GM21528 (cell line): ENCODE measurements around the gene CFAP141.
"Not testable (repeated sequence)": the region's sequence is repeated elsewhere in the genome, so short reads cannot be mapped to it uniquely, and the experiment has no call there.

Experiments
- ATAC-seq: cut with Tn5 transposase; IDR thresholded peaks from one replicate; pipeline ENCODE4 v1.9.1; 2021; ENCODE audit warnings: mild to moderate bottlenecking, moderate library complexity; ENCODE audit not compliant: unreplicated experiment, low FRiP score

Gene CFAP141

GRCh38 chr1:154208677-154209388 is 2.7 kb upstream of the CFAP141 start:
- no peak for ATAC-seq

GRCh38 chr1:154207262-154207661 is 1.1 kb upstream of the CFAP141 start:
- no peak for ATAC-seq

GRCh38 chr1:154205778-154206177 is 355 bp downstream of the CFAP141 start:
- not testable (repeated sequence) for ATAC-seq

GRCh38 chr1:154199563-154199879 is 6.6 kb downstream of the CFAP141 start:
- ATAC-seq: no peak

- ATAC-seq: no peak
Measured at GRCh38 chr1:154198756-154199562, 7.2 kb downstream of the CFAP141 start.

GRCh38 chr1:154193821-154194220 is 12.3 kb downstream of the CFAP141 start:
- ATAC-seq: no peak

GRCh38 chr1:154192476-154192875 is 13.7 kb downstream of the CFAP141 start:
- ATAC-seq: no peak

- no peak for ATAC-seq
Measured at GRCh38 chr1:154191990-154192461, 14.1 kb downstream of the CFAP141 start, which contains the start of gene TPM3. TPM3 (minus strand) TSS chr1:154192100; CDS start chr1:154192018, 82 bp downstream.

- ATAC-seq: no peak
Measured at GRCh38 chr1:154190550-154190949, 15.6 kb downstream of the CFAP141 start.

GRCh38 chr1:154186852-154187501 is 19.2 kb downstream of the CFAP141 start:
- no peak for ATAC-seq

- ATAC-seq: no peak
Measured at GRCh38 chr1:154186177-154186576, 20.0 kb downstream of the CFAP141 start.

- peak; percentile 71 for ATAC-seq
Measured at GRCh38 chr1:154183046-154183915, 22.9 kb downstream of the CFAP141 start.

GRCh38 chr1:154182344-154183045 is 23.6 kb downstream of the CFAP141 start:
- ATAC-seq: peak; percentile 36

GRCh38 chr1:154181944-154182343 is 24.2 kb downstream of the CFAP141 start:
- peak; percentile 52 for ATAC-seq

GRCh38 chr1:154179946-154180687 is 26.0 kb downstream of the CFAP141 start:
- ATAC-seq: no peak

GRCh38 chr1:154178911-154179811 is 27.0 kb downstream of the CFAP141 start:
- ATAC-seq: no peak

- ATAC-seq: no peak
Measured at GRCh38 chr1:154178013-154178412, 28.1 kb downstream of the CFAP141 start.

- ATAC-seq: no peak
Measured at GRCh38 chr1:154176337-154176736, 29.8 kb downstream of the CFAP141 start.
